GM19452 (cell line): Measurements from ENCODE around the gene FAM76A.
A peak's percentile ranks its signal among the peaks of the same experiment; 100 is the strongest.

Source experiments
- ATAC-seq: cut with Tn5 transposase; IDR thresholded peaks from one replicate; pipeline ENCODE4 v1.9.1; 2021; ENCODE audit not compliant: unreplicated experiment

The FAM76A gene

DNA sequence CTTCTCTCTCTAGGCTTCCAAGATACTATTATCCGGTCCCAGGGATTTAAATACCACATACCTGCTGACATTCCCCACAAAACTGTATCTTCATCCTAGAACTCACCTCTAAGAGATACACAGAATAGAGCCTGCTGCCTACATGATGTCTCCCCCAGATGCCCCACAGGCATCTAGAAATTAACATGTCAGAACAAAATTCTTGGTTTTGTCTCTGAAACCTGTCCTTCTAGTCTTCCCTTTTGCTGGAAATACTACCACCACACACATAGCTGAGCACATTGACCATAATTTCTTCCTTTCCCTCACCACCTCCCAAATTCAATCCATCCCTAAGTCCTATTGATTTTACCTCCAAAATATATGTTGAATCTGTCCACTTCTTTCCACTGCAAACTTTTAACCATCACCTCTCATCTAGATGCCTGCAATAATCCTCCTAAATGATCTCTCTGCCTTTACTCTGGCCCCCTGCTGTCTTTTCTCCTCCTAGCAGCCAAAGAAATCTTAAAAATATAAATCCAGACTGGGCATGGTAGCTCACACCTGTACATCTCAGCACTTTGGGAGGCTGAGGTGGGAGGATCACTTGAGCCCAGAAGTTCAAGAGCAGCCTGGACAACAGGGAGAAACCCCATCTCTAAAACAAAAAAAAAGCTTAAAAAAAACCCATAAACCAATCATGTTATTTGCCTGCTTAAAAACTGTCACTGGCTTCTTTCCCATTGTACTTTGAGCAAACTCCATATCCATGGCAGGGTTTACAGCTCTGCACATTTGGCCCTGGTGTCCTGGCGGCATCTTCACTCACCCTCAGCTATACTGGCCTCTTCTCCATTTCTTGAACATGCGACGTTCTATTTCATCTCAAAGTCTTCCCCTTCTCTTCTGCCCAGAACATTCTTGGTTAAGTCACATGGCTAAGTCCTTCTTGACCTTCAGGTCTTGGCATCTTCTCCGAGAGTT is 6.2 kb upstream of the FAM76A start:
- ATAC-seq, result no peak

DNA sequence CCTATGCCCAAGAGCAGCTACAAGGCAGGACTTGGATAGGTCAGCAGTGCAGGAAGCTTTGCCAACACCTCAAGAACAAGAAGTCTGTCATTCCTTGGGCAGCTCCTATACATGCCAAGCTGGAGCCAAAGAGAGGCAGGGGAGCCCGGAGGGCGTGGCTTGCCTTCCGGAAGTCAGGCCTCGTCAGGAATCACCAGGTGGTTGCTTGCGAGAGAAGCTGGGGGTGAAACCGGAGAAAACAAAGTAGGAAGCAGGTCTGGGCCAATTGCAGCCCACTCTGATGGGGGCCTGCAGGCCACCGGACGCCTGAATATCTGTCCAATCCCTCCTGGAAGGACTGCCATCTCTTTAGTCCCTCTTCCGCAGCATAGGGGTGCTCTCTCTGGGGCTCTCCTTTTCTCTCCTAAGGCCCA is 794 bp upstream of the FAM76A start:
- ATAC-seq, result no peak

DNA sequence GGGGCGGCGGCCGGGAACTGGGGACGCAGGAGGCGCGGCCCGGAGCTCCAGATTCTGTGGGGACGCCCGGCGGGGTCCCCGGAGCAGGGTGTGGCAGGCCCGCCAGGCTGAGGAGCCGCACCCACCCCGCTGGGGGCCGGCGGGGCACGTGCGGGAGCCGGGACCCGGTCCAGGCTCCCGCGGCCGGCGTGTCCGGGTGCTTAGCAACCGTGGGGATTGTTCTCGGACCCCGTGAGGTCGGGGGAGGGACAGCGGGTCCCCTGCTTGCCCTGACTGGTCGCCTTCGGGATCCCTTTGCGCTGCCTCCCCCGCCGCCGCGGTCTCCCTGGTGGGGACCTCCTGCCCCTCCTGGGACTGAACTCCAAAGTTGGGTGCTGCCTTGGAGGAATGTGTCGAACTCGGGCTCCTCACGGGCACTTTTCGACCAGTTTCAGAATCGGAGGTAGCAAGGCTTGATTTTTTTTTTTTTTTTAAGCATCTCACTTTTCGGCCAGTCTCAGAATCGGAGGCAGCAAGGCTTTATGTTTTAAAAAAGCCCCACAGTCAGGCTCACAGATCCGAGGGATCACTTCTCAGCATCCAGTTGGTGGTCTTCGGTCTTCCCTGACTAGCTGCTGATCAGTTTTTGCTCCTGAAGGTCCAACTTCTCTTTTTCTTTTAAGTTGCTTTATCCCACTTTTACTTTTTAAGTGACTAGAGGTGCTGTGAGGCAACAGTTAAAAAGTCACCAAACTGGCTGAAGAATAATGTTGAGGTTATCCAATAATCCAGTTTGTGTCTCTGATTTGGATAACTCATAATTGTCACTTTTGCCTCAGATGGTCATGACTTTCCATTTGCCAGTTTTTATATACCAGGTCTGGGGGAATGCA is 648 bp downstream of the FAM76A start:
- peak; percentile 27 for ATAC-seq

DNA sequence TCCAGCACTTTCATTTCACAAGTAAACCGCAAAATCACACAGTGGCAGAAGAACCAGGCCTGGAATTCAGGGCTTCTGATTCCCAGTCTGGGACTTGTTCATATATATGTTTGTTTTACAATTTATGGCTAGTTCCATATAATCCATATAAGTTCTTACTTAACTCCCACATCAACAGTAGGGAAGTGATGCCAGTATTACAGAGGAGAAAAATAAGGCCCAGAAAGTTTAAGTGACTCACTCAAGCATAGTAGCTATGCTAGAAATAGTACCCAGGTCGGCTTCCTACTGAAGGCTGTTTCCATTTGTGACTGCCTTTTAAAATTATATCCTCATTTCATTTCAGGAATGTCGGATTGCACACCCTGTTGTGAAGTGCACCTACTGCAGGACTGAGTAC is 1.4 kb downstream of the FAM76A start:
- no peak for ATAC-seq

DNA sequence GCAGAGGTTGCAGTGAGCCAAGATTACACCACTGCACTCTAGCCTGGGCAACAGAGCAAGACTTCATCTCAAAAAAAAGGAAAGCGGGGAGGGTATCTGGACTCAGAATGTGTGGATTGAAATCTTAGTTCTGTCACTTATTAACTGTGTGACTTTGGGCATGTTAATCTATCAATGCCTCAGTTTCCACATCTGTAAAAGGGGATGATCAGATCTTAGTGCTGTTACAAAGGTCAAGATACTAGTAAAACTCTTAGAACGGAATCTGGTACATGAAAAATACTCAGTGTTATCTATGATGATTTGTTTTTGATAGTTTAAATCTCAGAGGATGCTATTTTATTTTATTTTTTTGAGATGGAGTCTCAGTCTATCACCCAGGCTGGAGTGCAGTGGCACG is 10.5 kb downstream of the FAM76A start:
- no peak for ATAC-seq

DNA sequence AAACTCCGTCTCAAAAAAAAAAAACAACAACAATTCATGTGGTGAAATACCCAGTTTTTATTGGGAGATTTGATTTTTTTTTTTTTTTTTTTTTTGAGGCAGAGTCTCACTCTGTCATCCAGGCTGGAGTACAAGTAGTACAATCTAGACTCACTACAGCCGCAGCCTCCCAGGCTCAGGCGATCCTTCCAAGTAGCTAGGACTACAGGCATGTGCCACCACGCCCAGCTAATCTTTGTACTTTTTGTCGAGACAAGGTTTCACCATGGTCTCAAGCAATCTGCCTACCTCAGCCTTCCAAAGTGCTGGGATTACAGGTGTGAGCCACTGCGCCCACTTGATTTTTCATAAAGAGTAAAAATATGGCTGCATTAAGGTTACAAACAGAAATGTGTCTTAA is 15.4 kb downstream of the FAM76A start:
- no peak for ATAC-seq

DNA sequence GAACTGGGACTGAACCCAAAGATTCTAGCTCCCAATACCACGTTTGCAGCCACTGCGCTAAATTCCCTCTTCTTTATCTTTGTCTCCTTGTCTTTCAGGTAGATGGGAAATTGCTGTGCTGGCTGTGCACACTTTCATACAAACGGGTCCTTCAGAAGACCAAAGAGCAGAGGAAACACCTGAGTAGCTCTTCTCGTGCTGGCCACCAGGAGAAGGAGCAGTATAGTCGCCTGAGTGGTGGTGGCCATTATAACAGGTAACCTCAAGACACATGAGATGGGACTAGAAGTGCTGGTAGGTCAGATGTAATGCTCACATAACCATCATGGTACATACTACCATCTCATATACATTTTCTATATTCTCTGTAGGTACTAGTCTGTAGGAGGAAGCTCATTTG is 18.8 kb downstream of the FAM76A start:
- no peak for ATAC-seq

DNA sequence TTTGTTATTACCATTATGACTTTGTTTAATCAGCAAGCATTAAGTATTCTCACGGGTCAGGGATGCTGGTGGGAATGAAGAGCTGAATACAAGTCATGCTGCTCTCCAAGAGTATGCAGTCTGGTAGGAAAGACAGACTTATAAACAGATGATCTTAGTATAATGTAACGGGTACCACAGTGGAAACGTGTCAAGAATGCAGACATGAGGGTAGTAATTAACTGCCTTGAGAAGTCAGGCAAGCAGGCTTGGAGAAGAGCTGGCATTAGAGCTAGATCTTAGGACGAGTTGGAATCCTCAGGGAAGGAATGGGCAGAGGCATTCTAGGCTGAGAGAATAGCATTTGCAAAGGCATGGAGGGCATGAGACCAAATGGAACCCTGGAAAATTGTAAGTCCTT is 19.7 kb downstream of the FAM76A start:
- ATAC-seq, result no peak

DNA sequence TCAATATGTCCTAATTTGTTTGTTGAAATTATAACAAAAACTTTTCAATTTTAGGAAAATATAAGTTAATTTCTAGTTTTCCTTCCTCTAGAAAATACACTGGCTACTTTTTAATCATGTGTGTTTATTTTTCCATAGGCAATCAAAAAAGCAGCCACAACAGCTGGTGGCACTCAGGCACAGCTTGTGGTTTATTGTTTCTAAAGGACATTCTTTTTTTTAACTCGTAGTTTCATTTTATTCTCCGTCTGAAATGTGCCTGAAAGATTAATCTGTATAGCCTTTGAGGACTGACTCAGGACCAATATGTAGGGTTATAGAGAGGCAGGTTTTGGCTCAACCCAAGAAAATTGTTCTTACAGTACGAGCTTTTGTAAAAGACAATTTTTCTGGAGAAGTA is 26.6 kb downstream of the FAM76A start:
- no peak for ATAC-seq

DNA sequence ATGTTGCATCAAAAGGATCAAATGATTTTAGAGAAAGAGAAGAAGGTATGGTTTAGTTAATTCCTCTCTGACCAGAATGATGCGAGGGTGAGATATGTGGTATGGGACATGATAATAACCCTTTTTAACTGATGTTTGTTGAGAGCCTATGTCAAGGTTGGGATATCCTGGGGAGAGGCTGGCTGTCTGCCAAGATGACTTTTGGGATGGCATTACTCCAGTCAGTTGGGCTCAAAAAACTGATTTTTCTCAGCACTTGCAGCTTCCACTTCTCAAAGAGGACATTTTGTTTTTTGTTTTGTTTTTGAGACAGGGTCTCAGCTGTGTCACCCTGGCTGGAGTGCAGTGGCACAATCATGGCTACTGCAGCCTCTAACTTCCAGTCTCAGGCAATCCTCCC is 29.5 kb downstream of the FAM76A start:
- no peak for ATAC-seq

DNA sequence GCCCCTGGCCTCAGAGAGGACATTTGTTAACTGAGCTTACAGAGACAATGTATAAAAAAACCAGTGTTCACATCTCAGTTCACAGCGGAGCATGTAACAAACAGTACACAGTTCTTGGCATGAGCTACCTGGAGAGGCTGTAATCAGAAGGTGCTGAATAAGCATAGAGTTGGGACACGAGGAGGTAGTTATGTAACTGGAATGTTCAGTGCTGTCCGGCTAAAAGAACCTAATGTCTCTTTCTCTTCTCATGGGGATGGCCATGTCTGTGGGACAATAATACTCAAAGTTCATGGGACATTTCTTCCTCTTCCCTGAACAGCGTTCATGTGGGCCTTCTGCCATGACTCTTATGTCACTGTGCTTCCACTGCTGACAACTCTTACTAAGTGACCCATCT is 30.1 kb downstream of the FAM76A start:
- ATAC-seq, result no peak

DNA sequence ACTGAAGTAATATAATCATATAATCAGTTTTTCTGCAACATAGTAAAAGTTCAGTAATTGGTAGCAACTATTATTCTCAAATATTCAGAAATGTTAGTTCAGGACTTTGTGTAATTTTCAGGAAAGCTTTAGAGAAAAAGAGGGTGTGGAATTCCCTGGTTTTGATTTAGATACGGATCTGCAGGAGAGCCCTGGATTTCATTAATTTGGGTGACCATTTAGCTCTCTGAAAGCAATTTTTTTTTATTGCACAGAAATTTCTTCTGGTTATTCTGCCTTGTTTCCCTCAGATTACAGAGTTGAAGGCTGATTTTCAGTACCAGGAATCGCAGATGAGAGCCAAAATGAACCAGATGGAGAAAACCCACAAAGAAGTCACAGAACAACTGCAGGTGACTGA is 33.5 kb downstream of the FAM76A start:
- no peak for ATAC-seq

DNA sequence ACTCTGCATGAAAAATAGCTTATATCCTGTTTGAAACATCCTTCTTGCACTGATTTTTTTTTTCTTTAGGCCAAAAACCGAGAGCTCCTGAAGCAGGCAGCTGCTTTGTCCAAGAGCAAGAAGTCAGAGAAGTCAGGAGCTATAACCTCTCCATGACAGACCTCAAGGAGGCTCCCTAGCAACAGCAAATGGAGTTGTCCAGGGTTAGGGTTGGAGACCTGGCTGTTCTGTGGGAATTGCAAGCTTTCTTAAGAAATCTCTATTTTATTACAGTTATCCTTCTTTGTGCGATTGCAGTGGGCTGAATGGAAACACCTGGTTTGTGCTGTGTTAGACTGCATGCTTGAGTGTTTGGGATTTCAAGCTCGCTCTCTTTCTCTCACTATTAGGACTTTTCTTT is 34.7 kb downstream of the FAM76A start:
- no peak for ATAC-seq

DNA sequence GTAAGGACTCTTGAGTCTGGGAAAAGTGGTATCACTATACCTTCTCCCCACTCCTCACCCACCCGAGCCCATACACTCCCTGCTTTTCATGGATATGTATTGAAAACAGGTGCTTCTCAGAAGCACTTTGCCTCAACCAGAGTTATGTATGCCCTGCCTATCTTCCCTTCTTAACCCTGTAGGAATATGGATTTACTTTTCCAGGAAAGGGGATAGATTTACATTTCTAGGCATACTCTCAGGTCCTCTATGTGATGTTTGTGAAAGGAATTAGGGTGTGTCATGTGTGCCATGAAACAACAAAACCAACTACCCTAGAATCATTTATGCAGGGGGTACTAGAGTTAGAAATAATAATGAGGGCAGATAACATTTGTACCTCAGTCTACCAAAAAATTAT is 36.3 kb downstream of the FAM76A start:
- ATAC-seq, result no peak

DNA sequence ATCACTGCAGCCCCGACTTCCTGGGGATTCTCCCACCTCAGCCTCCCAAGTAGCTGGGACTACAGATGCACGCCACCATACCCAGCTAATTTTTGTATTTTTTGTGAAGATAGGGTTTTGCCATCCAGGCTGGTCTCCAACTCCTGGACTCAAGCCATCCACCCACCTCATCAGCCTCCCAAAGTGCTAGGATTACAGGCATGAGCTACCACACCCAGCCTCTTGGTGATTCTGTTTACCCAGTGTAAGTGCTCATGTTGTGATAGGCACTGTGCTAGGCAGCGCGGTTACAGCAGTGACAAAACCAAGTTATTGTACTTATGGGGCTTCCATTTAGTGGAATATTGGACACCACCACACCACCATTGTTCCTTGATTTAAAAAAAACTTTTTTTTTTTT is 37.6 kb downstream of the FAM76A start:
- no peak for ATAC-seq

DNA sequence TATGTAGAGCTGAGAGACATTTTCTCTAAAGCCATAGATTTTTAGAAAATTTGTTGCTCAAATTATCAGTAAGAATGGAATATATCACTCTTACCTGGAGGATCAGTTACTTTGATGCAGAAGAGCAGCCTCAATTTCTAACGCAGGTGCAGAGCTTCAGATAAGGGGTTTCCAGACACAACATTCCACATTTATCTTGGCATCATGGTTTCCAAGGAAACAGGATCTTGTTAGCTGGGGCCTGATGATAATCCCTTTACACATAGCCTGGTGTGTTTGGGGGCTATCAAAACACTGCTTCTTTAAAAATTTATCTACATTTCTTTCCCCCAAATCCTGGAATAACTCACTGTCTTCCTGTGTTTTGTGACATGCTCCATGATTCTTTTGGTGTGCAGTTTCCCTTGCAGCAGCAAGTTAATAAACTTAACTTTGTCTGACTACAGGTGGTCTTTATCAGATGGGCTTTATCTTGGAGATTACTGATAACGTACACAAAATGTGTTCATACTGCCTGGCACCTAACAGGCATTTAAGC is 44.6 kb downstream of the FAM76A start:
- no peak for ATAC-seq

DNA sequence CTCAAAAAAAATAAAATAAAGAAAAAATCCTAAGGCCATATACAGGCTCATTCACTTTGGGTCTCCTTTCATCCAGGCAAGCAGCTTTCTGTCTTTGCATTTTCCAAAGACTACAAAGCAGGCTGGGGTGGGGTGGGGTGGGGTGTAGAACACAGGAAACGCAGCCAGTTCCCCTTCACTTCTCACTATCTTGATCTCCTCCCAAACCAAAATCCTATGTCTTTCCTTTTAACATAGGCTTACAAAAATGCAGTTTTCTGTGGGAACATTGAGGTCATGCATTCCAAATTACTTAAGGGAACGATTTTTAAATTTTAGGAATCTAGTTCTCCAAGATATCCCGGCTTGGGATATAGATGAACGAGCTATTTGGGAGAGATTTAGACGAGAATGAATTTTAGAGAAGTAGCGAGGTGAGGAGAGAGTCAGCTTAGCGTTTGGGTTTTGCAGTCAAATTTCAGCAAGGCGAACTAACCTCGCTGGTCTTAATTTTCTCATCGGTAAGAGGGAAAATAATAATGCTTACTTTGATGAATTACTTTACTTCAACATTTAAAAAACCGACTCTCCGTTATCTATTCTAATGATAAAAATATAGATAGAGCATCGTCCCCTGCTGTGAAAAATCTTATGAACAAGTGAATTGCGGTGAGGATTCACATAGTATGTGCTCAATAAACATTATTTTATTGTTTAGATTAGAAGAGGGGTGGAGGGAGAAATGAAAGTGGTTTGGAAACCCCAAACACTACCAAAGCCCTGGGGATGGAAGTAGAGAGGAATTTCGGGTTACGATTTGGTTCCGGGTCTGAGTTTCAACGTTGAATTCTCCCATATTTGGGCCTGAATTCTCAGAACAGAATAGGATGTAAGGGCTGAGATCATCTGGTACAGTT is 46.5 kb downstream of the FAM76A start:
- ATAC-seq, result no peak

DNA sequence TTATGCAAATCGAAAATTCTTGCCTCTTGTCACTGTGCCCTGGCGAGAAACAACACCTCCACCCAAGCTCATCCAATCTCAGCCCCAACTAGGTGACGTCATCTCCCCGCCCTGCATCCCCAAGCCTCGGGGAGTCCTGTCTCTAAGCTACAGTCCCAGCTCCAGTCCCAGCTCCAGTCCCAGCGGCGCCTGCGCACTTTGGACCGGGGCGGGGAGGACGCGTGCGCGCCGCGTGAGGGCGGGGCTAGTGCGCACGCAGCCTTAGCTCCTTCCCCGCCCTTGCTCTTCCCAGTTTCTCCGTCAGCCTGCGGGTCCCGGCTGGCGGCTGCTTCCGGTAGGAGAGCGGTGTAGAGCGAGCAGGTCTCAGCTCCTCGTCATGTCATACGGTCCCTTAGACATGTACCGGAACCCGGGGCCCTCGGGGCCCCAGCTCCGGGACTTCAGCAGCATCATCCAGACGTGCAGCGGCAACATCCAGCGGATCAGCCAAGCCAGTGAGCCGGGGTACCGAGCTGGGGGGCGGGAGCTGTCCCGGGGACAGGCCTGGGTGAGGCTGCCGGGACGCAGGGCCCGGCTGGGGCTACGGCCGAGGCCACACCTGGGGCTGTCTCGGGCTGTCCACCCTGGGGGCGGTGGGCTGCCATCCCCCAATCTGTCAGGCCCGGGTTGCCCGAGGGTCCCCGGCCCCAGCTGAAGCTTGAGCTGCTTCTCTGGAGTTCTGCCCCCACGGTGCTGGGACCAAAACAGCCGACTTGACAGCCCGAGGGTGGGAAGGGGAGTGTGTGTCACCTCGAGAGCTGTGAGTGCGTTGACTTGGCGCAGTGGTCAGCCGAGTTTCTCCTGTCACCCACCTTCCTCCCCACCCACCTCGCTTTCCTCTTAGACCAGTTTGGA is 47.4 kb downstream of the FAM76A start, which contains the start of gene STX12:
Gene STX12, plus strand, starts transcription at position 288 of the 894 bp plus-strand sequence. Its CDS starts 89 bp downstream, at position 377.
- peak; percentile 87 for ATAC-seq

DNA sequence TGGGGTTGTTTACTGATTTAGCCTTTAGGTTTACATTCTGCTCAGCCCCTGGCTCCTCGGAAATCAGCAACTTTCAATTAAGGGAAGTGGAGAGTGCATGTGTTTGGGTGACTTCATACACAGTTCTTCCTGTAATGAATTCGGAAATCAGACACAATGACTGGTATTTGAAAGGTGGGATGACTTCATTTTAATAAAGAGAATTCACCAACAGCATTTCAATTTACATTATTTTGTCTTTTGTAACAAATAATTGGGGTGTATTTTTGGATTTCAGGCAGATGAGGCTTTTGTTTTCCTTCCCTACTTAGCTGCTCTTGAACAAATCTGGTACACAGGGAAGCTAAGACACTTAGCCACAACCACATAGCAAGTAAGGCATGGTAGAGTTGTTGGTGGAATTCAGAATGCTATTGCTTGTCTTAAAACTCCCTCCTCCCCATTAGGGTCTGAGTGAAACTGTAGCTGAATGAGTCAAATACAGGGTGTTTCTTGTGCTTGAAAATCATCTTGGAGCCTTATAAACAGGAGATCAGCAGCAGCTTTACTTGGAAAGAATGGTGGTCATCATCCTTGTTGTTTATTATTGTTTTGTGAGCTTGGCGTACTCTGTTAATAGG is 48.2 kb downstream of the FAM76A start:
- ATAC-seq, result peak; percentile 10
